ENCODE measurements around the gene CORO1A. TPM values are rescaled to one million over a fixed set of nuclear protein-coding genes. Genes with fewer than 3 reads are reported as not detected.
A peak's percentile ranks its signal among the peaks of the same experiment; 100 is the strongest.
"Not testable (repeated sequence)": the region's sequence is repeated elsewhere in the genome, so short reads cannot be mapped to it uniquely, and the experiment has no call there.

CORO1A gene
- total RNA-seq, 1 donor from 2014 or later, result 58.5 TPM

DNA sequence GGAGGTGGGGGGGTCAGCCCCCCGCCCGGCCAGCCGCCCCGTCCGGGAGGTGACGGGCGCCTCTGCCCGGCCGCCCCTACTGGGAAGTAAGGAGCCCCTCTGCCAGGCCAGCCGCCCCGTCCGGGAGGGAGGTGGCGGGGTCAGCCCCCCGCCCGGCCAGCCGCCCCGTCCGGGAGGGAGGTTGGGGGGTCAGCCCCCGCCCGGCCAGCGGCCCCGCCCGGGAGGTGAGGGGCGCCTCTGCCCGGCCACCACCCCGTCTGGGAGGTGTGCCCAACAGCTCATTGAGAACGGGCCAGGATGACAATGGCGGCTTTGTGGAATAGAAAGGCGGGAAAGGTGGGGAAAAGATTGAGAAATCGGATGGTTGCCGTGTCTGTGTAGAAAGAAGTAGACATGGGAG lies 13.3 kb upstream of the CORO1A start:
- DNase-seq (ENCODE audit: low spot score), result not testable (repeated sequence)

DNA sequence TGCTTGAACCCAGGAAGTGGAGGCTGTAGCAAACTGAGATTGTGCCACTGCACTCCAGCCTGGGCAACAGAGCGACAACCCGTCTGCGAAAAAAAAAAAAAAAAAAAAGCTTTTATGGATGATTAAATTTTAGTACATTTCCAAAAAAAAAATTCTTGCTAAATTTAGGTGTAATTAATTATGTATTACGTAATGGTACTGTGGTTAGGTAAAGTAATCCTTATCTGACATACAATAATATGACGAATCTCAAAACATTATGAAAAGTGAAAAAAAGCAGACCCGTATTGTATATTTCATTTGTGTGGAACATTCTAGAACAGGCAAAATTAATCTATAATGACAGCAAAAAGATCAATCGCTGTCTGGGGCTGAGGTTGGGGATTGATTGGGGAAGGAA lies 10.3 kb upstream of the CORO1A start:
- no peak for DNase-seq (ENCODE audit: low spot score)

DNA sequence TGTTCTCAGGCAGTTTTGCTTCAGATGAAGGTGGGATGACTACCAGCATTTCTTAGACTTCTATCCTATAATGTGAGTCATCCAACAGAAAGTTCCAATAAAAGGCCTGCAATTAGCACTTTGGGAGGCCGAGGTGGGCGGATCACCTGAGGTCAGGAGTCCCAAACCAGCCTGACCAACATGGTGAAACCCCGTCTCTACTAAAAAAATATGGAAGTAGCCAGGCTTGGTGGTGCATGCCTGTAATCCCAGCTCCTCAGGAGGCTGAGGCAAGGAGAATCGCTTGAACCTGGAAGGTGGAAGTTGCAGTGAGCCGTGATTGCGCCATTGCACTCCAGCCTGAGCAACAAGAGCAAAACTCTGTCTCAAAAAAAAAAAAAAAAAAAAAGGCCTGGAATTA lies 6.5 kb upstream of the CORO1A start:
- DNase-seq (ENCODE audit: low spot score), result not testable (repeated sequence)

DNA sequence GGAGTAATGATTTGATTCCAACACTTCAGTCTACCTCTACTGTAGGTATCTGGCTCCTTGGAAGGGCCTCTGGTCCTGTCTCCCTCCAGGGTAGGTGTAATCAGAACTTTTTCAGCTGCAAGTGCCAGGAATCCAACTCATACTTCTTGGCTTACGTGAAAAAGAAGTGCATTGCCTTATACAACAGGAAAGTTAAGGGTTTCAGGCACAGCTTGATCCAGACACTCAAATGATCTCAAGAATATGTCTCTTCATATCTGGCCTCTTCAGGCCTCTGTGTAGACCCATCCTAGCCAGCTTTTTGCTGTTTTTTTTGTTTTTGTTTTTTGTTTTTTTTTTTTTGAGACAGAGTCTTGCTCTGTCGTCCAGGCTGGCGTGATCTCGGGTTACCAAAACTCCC lies 4.2 kb upstream of the CORO1A start:
- no peak for DNase-seq (ENCODE audit: low spot score)

DNA sequence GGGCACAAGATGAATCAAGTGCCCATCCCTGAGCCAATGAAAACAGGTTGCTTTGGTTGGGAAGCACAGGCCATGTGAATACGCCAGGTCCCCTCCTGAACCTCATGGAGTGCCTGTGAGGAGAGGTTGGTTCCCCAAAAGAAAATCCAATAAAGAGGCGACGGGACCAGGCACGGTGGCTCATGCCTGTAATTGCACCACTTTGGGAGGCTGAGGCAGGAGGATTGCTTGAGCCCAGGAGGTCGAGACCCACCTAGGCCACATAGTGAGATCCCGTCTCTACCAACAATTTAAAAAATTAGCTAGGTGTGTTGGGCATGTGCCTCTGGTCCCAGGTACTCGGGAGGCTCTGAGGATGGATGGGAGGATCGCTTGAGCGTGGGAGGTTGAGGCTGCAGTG lies 3.5 kb upstream of the CORO1A start:
- no peak for DNase-seq (ENCODE audit: low spot score)

DNA sequence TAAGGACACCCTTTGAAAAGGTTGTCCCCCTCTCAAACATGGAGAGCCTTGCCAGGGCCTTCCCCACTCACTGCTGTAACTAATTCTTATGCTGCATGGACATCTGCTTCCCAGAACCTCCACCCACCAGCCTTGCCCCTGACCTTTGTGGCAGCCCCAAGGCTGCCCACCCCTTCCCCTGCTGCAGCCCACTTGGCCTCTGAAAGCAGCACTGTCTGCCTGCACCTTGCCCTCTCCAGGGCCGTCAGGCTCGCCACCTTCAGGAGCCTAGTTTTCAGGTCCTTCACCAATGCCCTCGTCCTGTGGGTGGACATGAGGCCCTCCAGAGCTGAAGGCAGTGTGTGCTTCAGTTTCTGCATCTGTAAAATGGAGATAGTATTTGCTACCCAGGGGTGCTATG lies 2.7 kb upstream of the CORO1A start:
- DNase-seq (ENCODE audit: low spot score), result no peak

DNA sequence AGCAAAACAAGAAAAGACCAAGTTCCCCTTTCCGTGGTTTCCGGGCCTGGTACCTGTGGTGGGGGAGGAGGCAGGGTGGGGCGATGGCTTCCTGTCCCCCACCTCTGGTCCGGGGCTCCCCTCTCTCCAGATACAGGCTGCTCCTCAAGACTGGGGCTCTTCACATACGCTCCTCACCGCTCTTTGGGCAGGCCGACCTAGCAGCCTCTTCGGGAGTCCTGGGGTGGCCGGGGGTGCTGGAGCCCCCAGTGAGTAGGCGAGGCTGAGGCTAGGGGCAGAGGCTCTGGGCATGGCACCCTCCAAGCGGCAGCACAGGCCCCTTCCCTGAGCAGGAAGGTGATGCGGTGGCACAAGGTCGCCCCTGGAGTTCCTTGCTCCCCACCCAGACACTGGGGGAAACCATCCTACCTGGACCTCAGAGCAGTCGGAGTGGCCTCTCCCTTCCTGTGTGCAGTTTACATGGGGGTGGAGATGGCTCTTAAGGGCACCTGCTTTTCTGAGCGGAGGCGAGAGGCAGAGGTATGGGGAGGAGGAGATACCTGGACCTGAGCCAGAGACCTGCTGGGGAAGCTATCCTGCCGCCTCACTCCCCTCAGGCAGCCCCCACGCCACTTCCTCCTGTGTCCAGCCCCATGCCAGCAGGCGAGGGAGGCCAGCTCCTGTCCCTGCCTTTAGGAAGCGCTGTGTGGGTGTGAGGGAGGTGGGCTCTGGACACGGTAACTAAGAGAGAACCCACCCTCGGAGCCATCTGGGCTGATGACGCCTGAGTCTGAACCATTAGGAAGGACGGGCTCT lies 891 bp downstream of the CORO1A start:
- DNase-seq (ENCODE audit: low spot score), result peak; percentile 34

DNA sequence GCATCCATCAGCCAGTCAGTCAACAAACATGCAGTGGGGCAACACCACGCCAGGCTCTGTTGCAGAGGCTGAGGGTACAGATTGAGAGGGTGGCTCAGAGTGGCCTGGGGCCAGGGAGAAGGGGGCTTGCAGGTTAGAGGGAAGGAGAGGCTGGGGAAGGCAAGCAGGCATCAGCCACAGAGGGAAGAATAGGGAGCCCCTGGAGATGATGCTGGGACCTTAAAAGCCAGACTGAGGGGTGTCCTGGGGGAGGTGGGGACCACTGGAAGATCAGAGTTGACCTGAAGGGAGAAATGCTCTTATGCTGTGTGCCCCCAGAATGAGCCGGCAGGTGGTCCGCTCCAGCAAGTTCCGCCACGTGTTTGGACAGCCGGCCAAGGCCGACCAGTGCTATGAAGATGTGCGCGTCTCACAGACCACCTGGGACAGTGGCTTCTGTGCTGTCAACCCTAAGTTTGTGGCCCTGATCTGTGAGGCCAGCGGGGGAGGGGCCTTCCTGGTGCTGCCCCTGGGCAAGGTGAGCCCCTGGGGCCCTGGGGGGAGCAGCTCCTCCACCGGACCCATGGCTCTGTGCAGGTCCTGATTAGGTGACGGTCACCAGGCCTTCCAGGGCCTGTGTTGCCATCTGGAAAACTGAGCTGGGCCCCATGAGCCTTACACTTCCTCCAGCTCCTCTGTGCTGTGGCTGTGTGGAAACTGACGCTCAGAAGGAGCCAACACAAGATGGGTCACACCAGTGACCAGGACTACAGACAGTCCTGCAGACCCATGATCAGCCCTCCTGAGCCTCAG lies 1.7 kb downstream of the CORO1A start:
- peak; percentile 11 for DNase-seq (ENCODE audit: low spot score)

DNA sequence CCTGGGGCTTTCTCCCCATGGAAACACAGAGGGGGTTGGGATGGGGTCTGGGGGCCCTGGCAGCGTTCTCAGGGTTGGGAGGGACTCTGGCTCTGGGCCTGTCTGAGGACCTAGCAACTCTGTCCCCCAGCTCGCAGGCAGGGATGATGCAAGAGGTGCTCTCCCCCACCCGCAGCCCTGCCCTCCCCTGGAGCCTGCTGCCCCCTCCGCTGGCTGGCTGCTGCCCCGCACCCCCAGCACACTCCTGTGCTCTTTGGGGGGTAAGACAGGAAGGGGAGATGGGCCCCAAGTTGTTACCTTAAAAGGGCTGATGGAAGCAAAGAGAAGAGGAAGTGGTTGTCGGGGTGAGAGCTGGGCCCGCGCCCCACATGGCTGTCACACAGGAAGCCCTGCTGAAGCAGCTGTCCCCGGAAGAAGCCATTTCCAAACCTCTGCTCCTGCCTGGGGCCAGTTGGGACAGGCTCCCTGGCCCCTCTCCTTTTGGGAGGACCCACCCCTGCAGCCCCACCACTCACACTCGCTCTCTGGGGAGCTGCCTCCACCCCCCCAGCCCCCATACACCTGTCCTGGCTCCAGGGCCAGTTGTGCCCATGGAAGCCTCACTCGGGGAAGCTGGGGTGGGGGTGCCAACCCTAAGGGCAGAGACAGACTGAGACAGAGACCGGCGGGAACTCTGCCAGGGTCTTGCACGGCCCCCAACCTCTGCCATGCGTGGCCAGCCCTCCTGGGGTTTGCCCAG lies 2.5 kb downstream of the CORO1A start:
- DNase-seq (ENCODE audit: low spot score), result peak; percentile 61

DNA sequence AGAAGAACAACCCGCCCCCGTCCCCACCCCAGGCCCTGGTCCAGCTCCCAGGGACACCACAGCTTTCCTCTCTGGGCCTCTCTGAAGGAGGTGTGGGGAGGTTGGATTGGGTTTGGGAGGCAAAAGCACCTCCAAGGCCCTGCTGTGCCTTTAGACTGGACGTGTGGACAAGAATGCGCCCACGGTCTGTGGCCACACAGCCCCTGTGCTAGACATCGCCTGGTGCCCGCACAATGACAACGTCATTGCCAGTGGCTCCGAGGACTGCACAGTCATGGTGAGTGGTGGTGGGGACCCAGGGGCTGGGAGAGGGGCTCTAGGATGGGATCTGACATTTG lies 3.0 kb downstream of the CORO1A start:
- no peak for DNase-seq (ENCODE audit: low spot score)

DNA sequence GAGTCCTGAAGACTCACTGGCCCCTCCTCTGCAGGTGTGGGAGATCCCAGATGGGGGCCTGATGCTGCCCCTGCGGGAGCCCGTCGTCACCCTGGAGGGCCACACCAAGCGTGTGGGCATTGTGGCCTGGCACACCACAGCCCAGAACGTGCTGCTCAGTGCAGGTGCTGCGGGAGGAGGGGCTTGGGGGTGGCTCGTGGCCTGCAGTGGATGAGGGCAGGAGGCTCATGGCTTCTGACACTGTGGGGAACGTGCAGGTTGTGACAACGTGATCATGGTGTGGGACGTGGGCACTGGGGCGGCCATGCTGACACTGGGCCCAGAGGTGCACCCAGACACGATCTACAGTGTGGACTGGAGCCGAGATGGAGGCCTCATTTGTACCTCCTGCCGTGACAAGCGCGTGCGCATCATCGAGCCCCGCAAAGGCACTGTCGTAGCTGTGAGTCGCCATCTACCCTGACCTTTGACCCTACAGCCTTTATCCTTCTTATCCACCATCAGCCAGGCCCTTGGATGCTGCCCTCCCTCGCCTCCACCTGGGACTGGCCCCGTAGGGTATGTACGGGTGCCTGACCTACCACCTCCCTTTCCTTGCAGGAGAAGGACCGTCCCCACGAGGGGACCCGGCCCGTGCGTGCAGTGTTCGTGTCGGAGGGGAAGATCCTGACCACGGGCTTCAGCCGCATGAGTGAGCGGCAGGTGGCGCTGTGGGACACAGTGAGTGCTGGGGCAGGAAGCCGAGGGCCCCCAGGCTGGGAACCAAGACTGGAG lies 3.6 kb downstream of the CORO1A start:
- peak; percentile 72 for DNase-seq (ENCODE audit: low spot score)

DNA sequence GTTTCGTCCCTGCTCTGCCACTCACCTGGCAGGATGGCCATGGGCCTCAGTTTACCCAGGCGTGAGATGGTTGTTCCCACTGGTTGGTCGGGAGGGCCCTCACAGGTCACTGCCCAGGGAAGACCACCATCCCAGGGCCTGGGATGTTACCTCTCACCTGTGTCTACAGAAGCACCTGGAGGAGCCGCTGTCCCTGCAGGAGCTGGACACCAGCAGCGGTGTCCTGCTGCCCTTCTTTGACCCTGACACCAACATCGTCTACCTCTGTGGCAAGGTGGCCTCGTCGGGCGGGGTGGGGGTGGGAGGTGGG lies 4.1 kb downstream of the CORO1A start:
- DNase-seq (ENCODE audit: low spot score), result no peak

DNA sequence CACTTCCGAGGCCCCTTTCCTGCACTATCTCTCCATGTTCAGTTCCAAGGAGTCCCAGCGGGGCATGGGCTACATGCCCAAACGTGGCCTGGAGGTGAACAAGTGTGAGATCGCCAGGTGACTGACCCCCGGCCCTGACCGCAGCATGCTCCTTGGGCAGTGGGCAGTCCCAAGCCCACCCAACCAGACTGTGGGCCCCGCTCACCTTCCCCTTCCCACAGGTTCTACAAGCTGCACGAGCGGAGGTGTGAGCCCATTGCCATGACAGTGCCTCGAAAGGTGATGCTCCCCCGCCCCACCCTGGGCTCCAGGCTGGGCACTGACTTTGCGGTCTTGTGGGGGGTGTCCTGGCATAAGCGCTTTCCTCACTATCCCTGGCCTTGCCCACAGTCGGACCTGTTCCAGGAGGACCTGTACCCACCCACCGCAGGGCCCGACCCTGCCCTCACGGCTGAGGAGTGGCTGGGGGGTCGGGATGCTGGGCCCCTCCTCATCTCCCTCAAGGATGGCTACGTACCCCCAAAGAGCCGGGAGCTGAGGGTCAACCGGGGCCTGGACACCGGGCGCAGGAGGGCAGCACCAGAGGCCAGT lies 4.7 kb downstream of the CORO1A start:
- no peak for DNase-seq (ENCODE audit: low spot score)

DNA sequence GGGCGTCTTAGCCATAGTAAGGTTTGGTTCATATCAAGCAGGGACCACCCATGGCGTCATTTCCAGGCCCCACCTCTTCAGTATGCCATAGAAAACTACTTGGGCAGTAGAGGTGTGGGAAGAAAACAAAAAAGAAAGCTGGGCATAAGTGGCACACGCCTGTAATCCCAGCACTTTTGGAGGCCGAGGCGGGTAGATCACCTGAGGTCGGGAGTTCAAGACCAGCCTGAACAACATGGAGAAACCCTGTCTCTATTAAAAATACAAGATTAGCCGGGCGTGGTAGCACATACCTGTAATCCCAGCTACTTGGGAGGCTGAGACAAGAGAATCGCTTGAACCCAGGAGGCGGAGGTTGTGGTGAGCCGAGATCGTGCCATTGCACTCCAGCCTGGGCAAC lies 7.8 kb downstream of the CORO1A start:
- DNase-seq (ENCODE audit: low spot score), result not testable (repeated sequence)

DNA sequence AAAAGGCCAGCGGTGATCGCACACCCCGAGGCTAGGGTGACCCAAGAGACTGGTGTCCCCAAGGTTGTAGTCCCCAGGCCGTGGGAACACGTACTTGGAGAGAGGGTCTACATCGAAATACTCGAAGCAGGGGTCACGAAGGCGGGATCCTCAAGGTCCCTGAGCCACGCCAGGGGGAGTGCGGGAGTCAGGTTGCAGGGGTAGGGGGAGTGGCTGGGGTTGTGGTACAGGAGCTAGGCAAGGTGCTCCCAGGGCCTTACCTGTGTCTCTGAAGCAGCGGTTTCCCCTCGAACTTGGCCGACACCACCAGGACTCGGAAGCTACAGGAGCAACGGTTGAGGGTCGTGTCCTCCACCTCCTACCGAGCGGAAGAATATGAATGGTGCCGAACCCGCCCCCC lies 9.7 kb downstream of the CORO1A start:
- DNase-seq (ENCODE audit: low spot score), result not testable (repeated sequence)

DNA sequence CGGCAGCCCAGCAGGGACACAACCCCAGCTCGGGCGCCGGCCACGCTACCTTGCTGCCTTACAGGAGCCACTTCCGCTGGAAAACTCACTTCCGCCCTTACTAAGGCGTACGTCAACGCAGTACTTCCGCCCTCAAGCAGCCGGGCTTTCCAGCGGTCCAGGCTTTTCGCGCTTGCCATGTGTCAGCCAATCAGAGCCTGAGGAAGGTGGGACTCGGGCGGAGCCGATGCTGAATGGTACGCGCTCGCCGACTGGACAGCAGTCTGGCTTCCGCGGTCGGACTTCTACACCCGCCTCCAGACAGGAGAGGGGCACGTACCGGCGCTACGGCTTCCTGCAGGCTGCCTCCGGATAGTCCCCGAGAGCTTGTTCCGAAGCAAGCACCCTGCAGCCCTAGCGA lies 10.2 kb downstream of the CORO1A start, which contains the start of the genes BOLA2B and SLX1A:
TSS of gene BOLA2B (minus strand) at position 52 of the 400 bp plus-strand sequence. CDS start 71 bp downstream, outside the sequence.
TSS of gene SLX1A (plus strand) at position 261 of the 400 bp plus-strand sequence. CDS start 210 bp downstream, outside the sequence.
- not testable (repeated sequence) for DNase-seq (ENCODE audit: low spot score)

DNA sequence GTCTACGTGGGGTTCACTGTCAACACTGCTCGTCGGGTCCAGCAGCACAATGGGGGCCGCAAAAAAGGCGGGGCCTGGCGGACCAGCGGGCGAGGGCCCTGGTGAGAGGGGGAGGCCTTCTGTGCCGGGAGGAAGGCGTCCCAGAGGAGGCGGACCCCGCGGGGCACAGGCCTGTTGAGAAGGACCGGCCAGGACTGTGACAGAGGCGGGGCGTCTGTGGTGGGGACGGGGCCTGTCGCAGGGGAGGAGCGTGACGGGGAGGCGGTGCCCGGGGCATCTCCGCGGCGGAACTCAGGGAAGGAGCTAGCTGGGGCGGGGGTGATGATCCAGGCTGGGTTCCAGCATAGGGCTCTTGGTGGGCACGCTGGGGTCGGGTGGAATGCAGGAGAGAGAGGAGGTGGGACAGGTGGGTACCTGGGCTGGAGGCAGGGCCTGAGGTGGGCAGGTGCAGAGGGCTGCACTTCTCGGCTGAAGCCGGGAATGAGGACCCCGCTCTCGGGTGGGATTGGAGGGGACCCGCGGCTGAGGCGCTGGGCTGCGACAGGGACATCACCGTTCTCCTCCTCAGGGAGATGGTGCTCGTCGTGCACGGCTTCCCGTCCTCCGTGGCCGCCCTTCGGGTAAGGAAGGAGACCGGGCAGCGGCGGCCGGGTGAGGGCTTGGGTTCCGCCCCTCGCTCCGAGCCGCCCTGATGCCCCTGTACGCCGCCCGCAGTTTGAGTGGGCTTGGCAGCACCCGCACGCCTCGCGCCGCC lies 10.9 kb downstream of the CORO1A start:
- DNase-seq (ENCODE audit: low spot score), result peak; percentile 10

DNA sequence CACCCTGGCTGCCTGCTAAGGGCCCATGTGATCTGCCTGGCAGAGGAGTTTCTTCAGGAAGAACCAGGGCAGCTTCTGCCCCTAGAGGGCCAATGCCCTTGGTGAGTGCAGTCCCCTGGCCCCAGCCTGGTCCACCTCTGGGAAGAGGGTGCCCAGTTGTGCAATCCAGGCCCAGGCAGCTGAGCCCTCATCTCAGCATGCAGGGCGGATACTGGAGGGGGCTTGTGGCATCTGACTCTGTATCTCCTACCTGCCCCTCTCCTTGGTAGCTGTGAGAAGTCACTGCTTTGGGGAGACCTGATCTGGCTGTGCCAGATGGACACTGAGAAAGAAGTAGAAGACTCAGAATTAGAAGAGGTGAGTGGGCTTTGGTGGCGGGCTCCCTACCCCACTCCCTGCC lies 13.6 kb downstream of the CORO1A start:
- DNase-seq (ENCODE audit: low spot score), result not testable (repeated sequence)

DNA sequence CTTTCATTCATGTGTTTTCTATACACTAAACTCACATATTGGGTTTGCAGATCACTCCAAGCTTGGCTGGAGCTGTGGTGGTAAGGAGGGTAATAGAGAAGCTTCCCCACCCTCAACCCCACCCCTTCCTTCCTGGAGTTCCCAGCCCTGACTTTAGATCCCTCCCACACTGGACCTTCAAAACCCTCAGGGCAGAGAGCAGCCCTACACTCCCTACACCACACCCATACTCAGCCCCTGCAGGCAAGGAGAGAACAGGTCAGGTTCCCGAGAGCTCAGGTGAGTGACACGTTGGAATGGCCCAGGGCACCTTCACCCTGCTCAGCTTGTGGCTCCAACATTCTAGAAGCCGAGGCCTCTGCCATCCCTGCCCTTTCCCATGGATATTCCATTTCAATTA lies 15.6 kb downstream of the CORO1A start, which contains the start of gene SULT1A3:
TSS of gene SULT1A3 (plus strand) at position 207 of the 400 bp plus-strand sequence. CDS start 1,474 bp downstream, outside the sequence.
- DNase-seq (ENCODE audit: low spot score), result not testable (repeated sequence)

Measured in mucosa of gallbladder (tissue), 1 donor.